Left lung (tissue), 10 donors: ENCODE measurements around the gene GRAMD4. TPM values are rescaled to one million over a fixed set of nuclear protein-coding genes. Genes with fewer than 3 reads are reported as not detected.

ENCODE experiments used
- ATAC-seq: fragments of 200-7000 bp; cut with Tn5 transposase; one replicate; pipeline ENCODE4 v1.9.1; 2020; ENCODE audit warnings: moderate library complexity
- DNase-seq, 4 donors: peaks; one replicate each; pipeline ENCODE4 v3.0.0-alpha.2; 2013 to 2020
- H3K27ac ChIP-seq, 2 donors: fragments of 200-600 bp; sonication (generic) in 1 of 2; one replicate each; pipeline versions ENCODE4 v1.5.0 to v1.8.0; 2020 to 2021
- H3K27me3 ChIP-seq, 2 donors: fragments of 200-600 bp; sonication (generic) in 1 of 2; one replicate each; pipeline versions ENCODE4 v1.5.0 to v1.8.0; 2020 to 2021
- H3K36me3 ChIP-seq, 2 donors: fragments of 200-600 bp; sonication (generic) in 1 of 2; one replicate each; pipeline versions ENCODE4 v1.5.0 to v1.8.0; 2020 to 2021
- H3K4me1 ChIP-seq, 2 donors: fragments of 200-600 bp; one replicate each; pipeline ENCODE4 v1.8.0; 2021
- H3K4me3 ChIP-seq, 2 donors: fragments of 200-600 bp; sonication (generic) in 1 of 2; one replicate each; pipeline versions ENCODE4 v1.5.0 to v1.8.0; 2020 to 2021; ENCODE audit warnings: mild to moderate bottlenecking in 1 of 2
- H3K9me3 ChIP-seq, 2 donors: fragments of 200-600 bp; sonication (generic) in 1 of 2; one replicate each; pipeline versions ENCODE4 v1.5.0 to v1.8.0; 2020 to 2021
- CTCF ChIP-seq, 2 donors: fragments of 200-600 bp; sonication (generic) in 1 of 2; IDR thresholded peaks; one replicate each; pipeline versions ENCODE4 v1.5.0 to v1.8.0; 2021; ENCODE audit warnings: antibody characterized with exemption in 2 of 2
- intact Hi-C, 2 donors: fragments of 100-400 bp; cut with DNase I; formaldehyde crosslinking; loops; one replicate each; pipeline versions ENCODE4 v1.11.2 to v1.14.2; 2022
- polyA plus RNA-seq, 6 donors: library from polyadenylated mRNA; unstranded; fragments of 120-200 nt; gene quantifications; one replicate each; pipeline ENCODE4 v1.2.1, GENCODE V29; 2013; ENCODE audit not compliant: insufficient read length in 6 of 6
- total RNA-seq, 2 donors: library from RNA; stranded (reverse); fragmentation: NEBNext Ultra II Directional; extraction: Animal tissue kit (Norgen Biotek cat#: 25700); gene quantifications; one replicate each; pipeline ENCODE4 v1.2.1, GENCODE V29; 2021
- donor health status: DM: no; HTN: yes; CAD: no.
- donor health status: DM: no; HTN: no; CAD: no.

GRAMD4 gene
- total and polyA plus RNA-seq, 8 donors = 25.2 to 78.2 (median 36.6) TPM

- ATAC-seq (peak; percentile 7), DNase-seq (peak in 1 of 4 donors; percentile 59)
- no peaks in the 10 kb centered on the region for H3K4me1 ChIP-seq
- intact Hi-C loops = no loop called here
- no peaks in the 10 kb centered on the region for H3K9me3 ChIP-seq
- no peak for TF ChIP-seq CTCF (IDR thresholded peaks at IDR 0.05)
- no peak overlapping the region for H3K27ac ChIP-seq
- H3K27me3 ChIP-seq = no peaks in the 10 kb centered on the region
- H3K36me3 ChIP-seq = peaks cover 0 to 100% of the 10 kb centered on the region in 2 donors
- no peak overlapping the region for H3K4me3 ChIP-seq
These were observed 75.4 kb downstream of the GRAMD4 start for GRCh38 chr22:46695346-46696228.

GRCh38 chr22:46696229-46696518 is 76.0 kb downstream of the GRAMD4 start:
- H3K36me3 ChIP-seq = peaks cover 0 to 100% of the 10 kb centered on the region in 2 donors
- no peak overlapping the region for H3K4me3 ChIP-seq
- no peaks in the 10 kb centered on the region for H3K9me3 ChIP-seq
- no peak for TF ChIP-seq CTCF (IDR thresholded peaks at IDR 0.05)
- ATAC-seq (peak; percentile 60), DNase-seq (peak in 1 of 4 donors; percentile 74)
- no peaks in the 10 kb centered on the region for H3K4me1 ChIP-seq
- no peaks in the 10 kb centered on the region for H3K27me3 ChIP-seq
- intact Hi-C loops = no loop called here
- H3K27ac ChIP-seq = no peak overlapping the region

- no peak for TF ChIP-seq CTCF (IDR thresholded peaks at IDR 0.05)
- ATAC-seq (no peak), DNase-seq (peak in 1 of 4 donors; percentile 46)
- H3K4me1 ChIP-seq = no peaks in the 10 kb centered on the region
- no peak overlapping the region for H3K4me3 ChIP-seq
- no peak overlapping the region for H3K27ac ChIP-seq
- H3K36me3 ChIP-seq = peaks cover 0 to 100% of the 10 kb centered on the region in 2 donors
- H3K9me3 ChIP-seq = no peaks in the 10 kb centered on the region
- H3K27me3 ChIP-seq = no peaks in the 10 kb centered on the region
- intact Hi-C loops = no loop called here
These were observed 76.4 kb downstream of the GRAMD4 start for GRCh38 chr22:46696614-46697013.

GRCh38 chr22:46697811-46698515 is 77.8 kb downstream of the GRAMD4 start:
- no peak overlapping the region for H3K4me3 ChIP-seq
- H3K4me1 ChIP-seq = no peaks in the 10 kb centered on the region
- peaks cover 0 to 98% of the 10 kb centered on the region in 2 donors for H3K36me3 ChIP-seq
- H3K27ac ChIP-seq = no peak overlapping the region
- DNase-seq = peak in 1 of 4 donors; percentile 51
- no peaks in the 10 kb centered on the region for H3K9me3 ChIP-seq
- ATAC-seq = no peak
- no peak for TF ChIP-seq CTCF (IDR thresholded peaks at IDR 0.05)
- intact Hi-C loops = no loop called here
- no peaks in the 10 kb centered on the region for H3K27me3 ChIP-seq

GRCh38 chr22:46699091-46699490 is 78.9 kb downstream of the GRAMD4 start:
- Histone ChIP-seq H3K4me3 (no peak overlapping the region), H3K27me3 (no peaks in the 10 kb centered on the region), H3K27ac (no peak overlapping the region), H3K9me3 (no peaks in the 10 kb centered on the region), H3K36me3 (peaks cover 0 to 98% of the 10 kb centered on the region in 2 donors), H3K4me1 (no peaks in the 10 kb centered on the region)
- ATAC-seq (no peak), DNase-seq (peak in 1 of 4 donors; percentile 43)
- intact Hi-C loops = no loop called here
- no peak for TF ChIP-seq CTCF (IDR thresholded peaks at IDR 0.05)
